IMR-90 (cell line): ENCODE results near the gene TSPAN8. TPM values are rescaled to one million over a fixed set of nuclear protein-coding genes. Genes with fewer than 3 reads are reported as not detected.

ENCODE experiments used
- ATAC-seq: fragments of 200-7000 bp; cut with Tn5 transposase; 2 replicates; pipeline ENCODE4 v1.9.1; 2020; ENCODE audit warnings: low read depth, mild to moderate bottlenecking, moderate library complexity
- BruUV-seq: library from RNA; stranded (reverse); fragments of 400-500 nt; replicated peaks from 2 replicates; lab custom pipeline; 2021; lab: Mats Ljungman, UMichigan
- CTCF ChIA-PET: fragments of 300-600 bp; formaldehyde crosslinking; extraction: SDS; loops from one replicate; lab custom pipeline; 2021; ENCODE audit warnings: antibody characterized with exemption; lab: Yijun Ruan, JAX
- POLR2A ChIA-PET: fragments of 300-600 bp; sonication (Branson Sonifier 250); formaldehyde crosslinking; loops from one replicate; lab custom pipeline; 2022; ENCODE audit warnings: antibody characterized with exemption; ENCODE audit not compliant: unreplicated experiment; lab: Charles Lee
- DNase-seq: peaks from one replicate; pipeline ENCODE4 v3.0.0; 2013
- H2AFZ ChIP-seq: replicated peaks from 2 replicates; pipeline ENCODE3; 2013; ENCODE audit warnings: low read length, mild to moderate bottlenecking; ENCODE audit not compliant: poor library complexity
- H2AK5ac ChIP-seq: 2 replicates; pipeline ENCODE4 v1.6.1; 2013; ENCODE audit warnings: low read depth, low read length, inconsistent platforms
- H2AK9ac ChIP-seq: replicated peaks from 2 replicates; pipeline ENCODE3; 2013; ENCODE audit warnings: mild to moderate bottlenecking, low read depth, low read length, moderate library complexity; ENCODE audit not compliant: poor library complexity
- H2BK120ac ChIP-seq: 2 replicates; pipeline ENCODE4 v1.6.1; 2013; ENCODE audit warnings: low read depth, low read length, inconsistent platforms
- H2BK15ac ChIP-seq: 3 replicates; pipeline ENCODE4 v1.6.1; 2013; ENCODE audit warnings: low read depth, low read length, inconsistent platforms
- H2BK20ac ChIP-seq: 2 replicates; pipeline ENCODE4 v1.6.1; 2013; ENCODE audit warnings: low read depth, mild to moderate bottlenecking, inconsistent platforms, low read length, moderate library complexity
- H2BK5ac ChIP-seq: 2 replicates; pipeline ENCODE4 v1.6.1; 2013; ENCODE audit warnings: mild to moderate bottlenecking, low read depth, low read length, inconsistent platforms; ENCODE audit not compliant: poor library complexity, severe bottlenecking
- H3K14ac ChIP-seq: replicated peaks from 2 replicates; pipeline ENCODE4 v1.6.1; 2013; ENCODE audit warnings: low read depth, low read length, inconsistent platforms
- H3K18ac ChIP-seq: 2 replicates; pipeline ENCODE4 v1.6.1; 2013; ENCODE audit warnings: low read depth, low read length, control low read depth
- H3K23ac ChIP-seq: 2 replicates; pipeline ENCODE4 v1.6.1; 2013; ENCODE audit warnings: low read depth, low read length, inconsistent platforms
- H3K27ac ChIP-seq: 2 replicates; pipeline ENCODE4 v1.5.1; 2013; ENCODE audit warnings: mild to moderate bottlenecking, control low read depth, low read length; ENCODE audit not compliant: insufficient read depth
- H3K27me3 ChIP-seq: 2 replicates; pipeline ENCODE4 v1.6.1; 2013; ENCODE audit warnings: low read length; ENCODE audit not compliant: control insufficient read depth, insufficient read depth
- H3K36me3 ChIP-seq: 2 replicates; pipeline ENCODE4 v1.6.1; 2013; ENCODE audit warnings: low read length, mixed read lengths; ENCODE audit not compliant: control insufficient read depth, insufficient read depth
- H3K4ac ChIP-seq: 2 replicates; pipeline ENCODE4 v1.6.1; 2013; ENCODE audit warnings: low read depth, low read length, inconsistent platforms
- H3K4me1 ChIP-seq: 2 replicates; pipeline ENCODE4 v1.6.1; 2013; ENCODE audit warnings: low read length, mixed read lengths; ENCODE audit not compliant: control insufficient read depth, insufficient read depth
- H3K4me2 ChIP-seq: 2 replicates; pipeline ENCODE4 v1.6.1; 2013; ENCODE audit warnings: low read depth, mild to moderate bottlenecking, control low read depth, low read length, moderate library complexity
- H3K4me3 ChIP-seq: 2 replicates; pipeline ENCODE4 v1.5.1; 2013; ENCODE audit warnings: low read depth, mild to moderate bottlenecking, control low read depth, low read length, moderate library complexity; ENCODE audit not compliant: insufficient read depth
- H3K56ac ChIP-seq: 2 replicates; pipeline ENCODE4 v1.6.1; 2013; ENCODE audit warnings: low read length, inconsistent platforms; ENCODE audit not compliant: insufficient read depth; ENCODE audit errors: extremely low read depth
- H3K79me1 ChIP-seq, 2 experiments: 2 replicates each; pipeline ENCODE4 v1.6.1; 2013; ENCODE audit warnings: low read length in 2 of 2, inconsistent platforms in 1 of 2, low read depth in 1 of 2
- H3K9ac ChIP-seq: 2 replicates; pipeline ENCODE4 v1.6.1; 2013; ENCODE audit warnings: low read depth, low read length, control low read depth
- H3K9me1 ChIP-seq: 2 replicates; pipeline ENCODE4 v1.6.1; 2013; ENCODE audit warnings: low read length, inconsistent platforms; ENCODE audit not compliant: insufficient read depth
- H3K9me3 ChIP-seq: 2 replicates; pipeline ENCODE4 v1.6.1; 2013; ENCODE audit warnings: low read length; ENCODE audit not compliant: control insufficient read depth, insufficient read depth
- H4K20me1 ChIP-seq: 2 replicates; pipeline ENCODE4 v1.6.1; 2013; ENCODE audit warnings: low read length, inconsistent platforms; ENCODE audit not compliant: insufficient read depth
- H4K5ac ChIP-seq: 2 replicates; pipeline ENCODE4 v1.6.1; 2013; ENCODE audit warnings: mild to moderate bottlenecking, low read depth, low read length, control low read depth
- H4K8ac ChIP-seq, 2 experiments: 2 replicates each; pipeline ENCODE4 v1.6.1; 2013; ENCODE audit warnings: low read depth in 2 of 2, low read length in 2 of 2, control low read depth in 1 of 2, inconsistent platforms in 1 of 2
- H4K91ac ChIP-seq: 2 replicates; pipeline ENCODE4 v1.6.1; 2013; ENCODE audit warnings: low read depth, low read length, inconsistent platforms; ENCODE audit not compliant: insufficient read depth
- BHLHE40 ChIP-seq: fragments of 150-350 bp; IDR thresholded peaks from 2 replicates; pipeline ENCODE4 v1.6.1; 2016; ENCODE audit warnings: mild to moderate bottlenecking, low read depth, low read length
- CEBPB ChIP-seq: IDR thresholded peaks from 2 replicates; pipeline ENCODE4 v1.6.1; 2012; ENCODE audit warnings: low read depth, low read length, improper control_type of control experiment
- CTCF ChIP-seq: conservative IDR thresholded peaks from 2 replicates; pipeline ENCODE4 v1.5.1; 2012; ENCODE audit warnings: mild to moderate bottlenecking, low read depth, low read length, improper control_type of control experiment
- ELK1 ChIP-seq: fragments of 150-350 bp; IDR thresholded peaks from 2 replicates; pipeline ENCODE4 v1.6.1; 2016; ENCODE audit warnings: low read depth, mild to moderate bottlenecking, low read length, moderate library complexity, borderline replicate concordance
- FOS ChIP-seq: fragments of 150-350 bp; IDR thresholded peaks from 2 replicates; pipeline ENCODE4 v1.6.1; 2016; ENCODE audit warnings: low read depth, low read length
- MAFK ChIP-seq: IDR thresholded peaks from 2 replicates; pipeline ENCODE4 v1.6.1; 2012; ENCODE audit warnings: low read depth, low read length, improper control_type of control experiment
- MAZ ChIP-seq: IDR thresholded peaks from 2 replicates; pipeline ENCODE4 v1.6.1; 2012; ENCODE audit warnings: low read depth, mild to moderate bottlenecking, low read length, improper control_type of control experiment, moderate library complexity, borderline replicate concordance
- MXI1 ChIP-seq: IDR thresholded peaks from 2 replicates; pipeline ENCODE4 v1.6.1; 2012; ENCODE audit warnings: low read depth, mild to moderate bottlenecking, low read length, moderate library complexity, borderline replicate concordance
- RAD21 ChIP-seq: IDR thresholded peaks from 2 replicates; pipeline ENCODE4 v1.6.1; 2012; ENCODE audit warnings: low read length, improper control_type of control experiment
- SMC3 ChIP-seq: fragments of 150-350 bp; IDR thresholded peaks from 2 replicates; pipeline ENCODE4 v1.6.1; 2016; ENCODE audit warnings: low read depth, mild to moderate bottlenecking, antibody characterized with exemption, low read length, moderate library complexity
- USF2 ChIP-seq: fragments of 150-350 bp; IDR thresholded peaks from 2 replicates; pipeline ENCODE4 v1.6.1; 2017; ENCODE audit warnings: mild to moderate bottlenecking, antibody characterized with exemption, low read length, low read depth
- WGBS, 2 experiments: methylation state at CpG; one replicate each; pipeline versions ENCODE4 v1.1.5 to v1.1.7; 2013; ENCODE audit warnings: missing lambda C conversion rate in 2 of 2; ENCODE audit not compliant: insufficient read length in 1 of 2; ENCODE audit errors: extremely low coverage in 2 of 2; 5-methylcytosine and 5-hydroxymethylcytosine counted together
- dilution Hi-C: fragments of 300-500 bp; cut with HindIII; formaldehyde crosslinking; loops from one replicate; pipeline ENCODE4 v1.14.3; 2018; ENCODE audit warnings: low sequenced_read_pairs; ENCODE audit not compliant: unreplicated experiment
- in situ Hi-C: fragments of 300-500 bp; cut with MboI; formaldehyde crosslinking; loops from 3 replicates; pipeline ENCODE4 v1.14.3; 2019; ENCODE audit warnings: low sequenced_read_pairs, inconsistent platforms, mixed read lengths
- intact Hi-C: fragments of 100-400 bp; cut with micrococcal nuclease; formaldehyde crosslinking; loops from 2 replicates; pipeline ENCODE4 v1.10.0; 2022
- polyA plus RNA-seq, 3 experiments: library from polyadenylated mRNA; depleted of rRNA; stranded (reverse); fragments of >200 nt; gene quantifications; 2 replicates each; pipeline ENCODE4 v1.2.3, GENCODE V29; 2012; ENCODE audit warnings: low replicate concordance in 1 of 3
- total RNA-seq: library from RNA; depleted of rRNA; stranded (reverse); fragments of >200 nt; gene quantifications from 2 replicates; pipeline ENCODE4 v1.2.3, GENCODE V29; 2012

The TSPAN8 gene
- total and polyA plus RNA-seq, 2 of the 4 experiments (the other 2 are of a cell fraction), result not detected

GRCh38 chr12:71155225-71155624 lies 2.6 kb downstream of the TSPAN8 start:
- CTCF ChIA-PET, result no interaction called here
- TF ChIP-seq MAZ (no peak), SMC3 (no peak), MXI1 (no peak), MAFK (no peak), RAD21 (no peak), CEBPB (no peak), USF2 (no peak), ELK1 (no peak), BHLHE40 (no peak), FOS (no peak), CTCF (no peak)
- no peaks in the 10 kb centered on the region for H3K9me1 ChIP-seq
- H2BK15ac ChIP-seq, result no peak overlapping the region
- H3K27ac ChIP-seq, result no peak overlapping the region
- H2BK120ac ChIP-seq, result no peak overlapping the region
- no peaks in the 10 kb centered on the region for H3K79me1 ChIP-seq
- H3K23ac ChIP-seq, result no peak overlapping the region
- no peak overlapping the region for H3K4me3 ChIP-seq
- no peak overlapping the region for H2AK5ac ChIP-seq
- dilution Hi-C loops, result no loop called here
- H3K56ac ChIP-seq, result no peak overlapping the region
- H2BK5ac ChIP-seq, result no peak overlapping the region
- no peak overlapping the region for H2BK20ac ChIP-seq
- no peak overlapping the region for H3K9ac ChIP-seq
- H4K91ac ChIP-seq, result no peak overlapping the region
- H3K4me2 ChIP-seq, result no peak overlapping the region
- in situ Hi-C loops, result no loop called here
- no peak overlapping the region for H3K18ac ChIP-seq
- H2AFZ ChIP-seq, result no peak overlapping the region
- BruUV-seq, result no TSS peak
- WGBS, 2 experiments, result no CpG with 5 or more reads among the region's 4 CpGs
- H3K4me1 ChIP-seq, result no peaks in the 10 kb centered on the region
- no peaks in the 10 kb centered on the region for H4K20me1 ChIP-seq
- POLR2A ChIA-PET, result no interaction called here
- DNase-seq, result no peak
- no peak overlapping the region for H4K8ac ChIP-seq
- intact Hi-C loops, result no loop called here
- no peak overlapping the region for H3K4ac ChIP-seq
- H2AK9ac ChIP-seq, result no peak overlapping the region
- no peaks in the 10 kb centered on the region for H3K36me3 ChIP-seq
- H3K9me3 ChIP-seq, result 0 out of 2 replicates have a peak, but pooled peaks cover 2% of the 10 kb centered on the region
- H3K27me3 ChIP-seq, result no peaks in the 10 kb centered on the region
- ATAC-seq, result no peak
- no peak overlapping the region for H4K5ac ChIP-seq
- H3K14ac ChIP-seq, result no peak overlapping the region
